ENCODE measurements around the gene MEIS1. TPM values are rescaled to one million over a fixed set of nuclear protein-coding genes. Genes with fewer than 3 reads are reported as not detected.

MEIS1 gene
- total RNA-seq, 1 experiment from 2014 or later = 11.5 TPM

GRCh38 chr2:66547118-66547517, 112.2 kb downstream of the MEIS1 start:
- BruUV-seq (replicated peaks) = no TSS peak
- Mint-ChIP-seq H3K4me1 (ENCODE audit: low read depth, unreplicated experiment) (no peaks in the 10 kb centered on the region), H3K27ac (ENCODE audit: unreplicated experiment) (no peak overlapping the region), H3K4me3 (ENCODE audit: low read depth, unreplicated experiment) (no peak overlapping the region), H3K27me3 (ENCODE audit: unreplicated experiment) (no peaks in the 10 kb centered on the region), H3K36me3 (ENCODE audit: insufficient read depth, unreplicated experiment) (no peaks in the 10 kb centered on the region), H3K9me3 (ENCODE audit: low read depth, unreplicated experiment) (no peaks in the 10 kb centered on the region)
- CTCF ChIA-PET = interaction anchor here (0.6 kb wide), 1 partner anchor 42 kb away, joined by 3 read pairs; no protein-coding TSS in a partner anchor
- no peak for TF ChIP-seq CTCF (IDR thresholded peaks at IDR 0.05; ENCODE audit: unreplicated experiment)
- DNase-seq = no peak
- intact Hi-C loops (cut with micrococcal nuclease; ENCODE audit: unreplicated experiment) = no loop called here

GRCh38 chr2:66547887-66548286, 113.0 kb downstream of the MEIS1 start:
- no TSS peak for BruUV-seq (replicated peaks)
- no peak for DNase-seq
- TF ChIP-seq CTCF (IDR thresholded peaks at IDR 0.05; ENCODE audit: unreplicated experiment) = no peak
- CTCF ChIA-PET = interaction anchor here (0.6 kb wide), 1 partner anchor 992 kb away, joined by 3 read pairs; no protein-coding TSS in a partner anchor
- Mint-ChIP-seq H3K9me3 (ENCODE audit: low read depth, unreplicated experiment) (no peaks in the 10 kb centered on the region), H3K27me3 (ENCODE audit: unreplicated experiment) (no peaks in the 10 kb centered on the region), H3K4me1 (ENCODE audit: low read depth, unreplicated experiment) (no peaks in the 10 kb centered on the region), H3K36me3 (ENCODE audit: insufficient read depth, unreplicated experiment) (no peaks in the 10 kb centered on the region), H3K4me3 (ENCODE audit: low read depth, unreplicated experiment) (no peak overlapping the region), H3K27ac (ENCODE audit: unreplicated experiment) (no peak overlapping the region)
- intact Hi-C loops (cut with micrococcal nuclease; ENCODE audit: unreplicated experiment) = no loop called here

GRCh38 chr2:66548422-66548821, 113.5 kb downstream of the MEIS1 start:
- CTCF ChIA-PET = interaction anchor here (0.6 kb wide), 1 partner anchor 993 kb away, joined by 3 read pairs; no protein-coding TSS in a partner anchor
- no TSS peak for BruUV-seq (replicated peaks)
- no peak overlapping the region for H3K4me3 Mint-ChIP-seq (ENCODE audit: low read depth, unreplicated experiment)
- H3K27me3 Mint-ChIP-seq (ENCODE audit: unreplicated experiment) = no peaks in the 10 kb centered on the region
- no peaks in the 10 kb centered on the region for H3K4me1 Mint-ChIP-seq (ENCODE audit: low read depth, unreplicated experiment)
- no peak for DNase-seq
- no peaks in the 10 kb centered on the region for H3K36me3 Mint-ChIP-seq (ENCODE audit: insufficient read depth, unreplicated experiment)
- H3K9me3 Mint-ChIP-seq (ENCODE audit: low read depth, unreplicated experiment) = no peaks in the 10 kb centered on the region
- TF ChIP-seq CTCF (IDR thresholded peaks at IDR 0.05; ENCODE audit: unreplicated experiment) = no peak
- H3K27ac Mint-ChIP-seq (ENCODE audit: unreplicated experiment) = no peak overlapping the region
- intact Hi-C loops (cut with micrococcal nuclease; ENCODE audit: unreplicated experiment) = no loop called here

- CTCF ChIA-PET = no interaction called here
- Mint-ChIP-seq H3K9me3 (ENCODE audit: low read depth, unreplicated experiment) (no peaks in the 10 kb centered on the region), H3K27me3 (ENCODE audit: unreplicated experiment) (no peaks in the 10 kb centered on the region), H3K4me3 (ENCODE audit: low read depth, unreplicated experiment) (no peak overlapping the region), H3K36me3 (ENCODE audit: insufficient read depth, unreplicated experiment) (no peaks in the 10 kb centered on the region), H3K4me1 (ENCODE audit: low read depth, unreplicated experiment) (no peaks in the 10 kb centered on the region), H3K27ac (ENCODE audit: unreplicated experiment) (no peak overlapping the region)
- intact Hi-C loops (cut with micrococcal nuclease; ENCODE audit: unreplicated experiment) = no loop called here
- DNase-seq = no peak
- no peak for TF ChIP-seq CTCF (IDR thresholded peaks at IDR 0.05; ENCODE audit: unreplicated experiment)
- BruUV-seq (replicated peaks) = no TSS peak
These were observed 115.9 kb downstream of the MEIS1 start for GRCh38 chr2:66550826-66551225.

Data from Calu3 (cell line).